ENCODE data around the gene PHACTR4.
A peak's percentile ranks its signal among the peaks of the same experiment; 100 is the strongest.
"Not testable (repeated sequence)": the region's sequence is repeated elsewhere in the genome, so short reads cannot be mapped to it uniquely, and the experiment has no call there.

PHACTR4 gene

DNA sequence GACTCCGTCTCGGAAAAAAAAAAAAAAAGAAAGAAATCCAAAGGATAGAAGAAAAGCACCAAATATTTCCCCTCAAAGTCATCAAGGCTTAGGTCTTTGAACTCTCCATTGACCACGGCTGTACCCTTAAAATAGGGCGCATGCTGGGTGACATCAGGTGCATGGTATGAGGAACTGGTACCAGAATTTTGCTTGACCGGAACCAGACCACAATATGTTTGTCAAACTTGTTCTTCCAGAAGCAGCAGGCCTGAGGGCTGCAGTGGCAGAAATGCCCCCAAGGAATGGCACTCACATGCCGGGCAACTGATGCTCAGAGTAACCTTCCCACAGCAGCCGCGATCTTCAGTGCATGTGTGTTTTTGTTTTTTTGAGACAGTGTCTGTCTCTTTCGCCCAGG, 157.3 kb downstream of the PHACTR4 start:
- H3K27ac ChIP-seq: no peak overlapping the region
- TF ChIP-seq, protein P1, sequence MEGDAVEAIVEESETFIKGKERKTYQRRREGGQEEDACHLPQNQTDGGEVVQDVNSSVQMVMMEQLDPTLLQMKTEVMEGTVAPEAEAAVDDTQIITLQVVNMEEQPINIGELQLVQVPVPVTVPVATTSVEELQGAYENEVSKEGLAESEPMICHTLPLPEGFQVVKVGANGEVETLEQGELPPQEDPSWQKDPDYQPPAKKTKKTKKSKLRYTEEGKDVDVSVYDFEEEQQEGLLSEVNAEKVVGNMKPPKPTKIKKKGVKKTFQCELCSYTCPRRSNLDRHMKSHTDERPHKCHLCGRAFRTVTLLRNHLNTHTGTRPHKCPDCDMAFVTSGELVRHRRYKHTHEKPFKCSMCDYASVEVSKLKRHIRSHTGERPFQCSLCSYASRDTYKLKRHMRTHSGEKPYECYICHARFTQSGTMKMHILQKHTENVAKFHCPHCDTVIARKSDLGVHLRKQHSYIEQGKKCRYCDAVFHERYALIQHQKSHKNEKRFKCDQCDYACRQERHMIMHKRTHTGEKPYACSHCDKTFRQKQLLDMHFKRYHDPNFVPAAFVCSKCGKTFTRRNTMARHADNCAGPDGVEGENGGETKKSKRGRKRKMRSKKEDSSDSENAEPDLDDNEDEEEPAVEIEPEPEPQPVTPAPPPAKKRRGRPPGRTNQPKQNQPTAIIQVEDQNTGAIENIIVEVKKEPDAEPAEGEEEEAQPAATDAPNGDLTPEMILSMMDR (conservative IDR thresholded peaks at IDR 0.05): no peak

DNA sequence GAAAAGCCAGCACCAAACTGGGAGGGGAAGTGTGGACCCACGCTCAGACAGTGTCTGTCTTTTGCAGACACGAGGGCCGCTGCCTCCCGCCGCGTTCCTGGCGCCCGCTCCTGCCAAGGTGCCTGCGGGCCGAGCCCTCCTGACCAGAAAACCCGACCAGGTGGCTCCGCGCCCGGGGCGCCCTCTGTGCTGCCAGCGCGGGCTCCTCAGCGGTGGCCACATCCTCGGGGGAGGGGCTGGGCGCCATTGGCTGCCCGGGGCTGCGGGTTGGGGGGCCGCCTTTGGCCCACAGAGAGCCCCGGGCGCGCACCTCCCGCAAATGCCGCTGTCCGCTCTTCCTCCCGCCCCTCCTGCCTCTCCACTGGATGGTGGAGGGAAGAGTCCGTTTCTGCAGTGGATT, 160.9 kb downstream of the PHACTR4 start:
- no peak overlapping the region for H3K27ac ChIP-seq
- TF ChIP-seq, protein P1 (conservative IDR thresholded peaks at IDR 0.05): no peak

DNA sequence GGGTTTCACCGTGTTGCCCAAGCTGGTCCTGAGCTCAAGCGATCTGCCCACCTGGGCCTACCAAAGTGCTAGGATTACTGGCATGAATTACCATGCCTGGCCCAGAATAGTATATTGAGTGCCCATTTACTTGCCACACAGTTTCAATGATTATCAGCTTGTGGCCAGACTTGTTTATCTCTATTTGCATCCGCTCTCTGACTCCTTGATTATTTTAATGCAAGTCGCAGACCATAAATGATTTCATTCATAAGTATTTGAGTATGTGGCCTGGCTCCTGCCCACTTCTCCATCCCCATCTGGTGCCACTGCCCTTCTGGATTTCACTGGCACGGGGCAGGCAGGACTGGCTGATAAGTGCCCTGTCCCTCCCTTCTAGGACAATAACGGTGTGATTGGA, 165.1 kb downstream of the PHACTR4 start:
- TF ChIP-seq, protein P1 (conservative IDR thresholded peaks at IDR 0.05): no peak
- no peak overlapping the region for H3K27ac ChIP-seq

DNA sequence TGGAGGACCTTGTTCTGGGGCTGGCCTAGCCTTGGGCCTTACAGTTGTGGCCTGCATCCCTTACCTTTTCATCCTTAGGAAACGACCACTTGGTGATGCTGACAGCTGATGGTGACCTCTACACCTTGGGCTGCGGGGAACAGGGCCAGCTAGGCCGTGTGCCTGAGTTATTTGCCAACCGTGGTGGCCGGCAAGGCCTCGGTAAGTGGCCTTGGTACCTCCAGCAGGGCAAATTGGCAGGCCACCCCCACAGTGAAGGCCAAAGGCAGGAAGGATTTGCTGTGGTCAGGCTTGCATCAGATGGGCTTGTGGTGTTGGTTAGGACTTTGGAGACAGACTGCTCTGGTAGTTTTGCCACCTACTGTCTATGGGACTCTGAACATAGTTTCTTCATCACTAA, 165.6 kb downstream of the PHACTR4 start:
- H3K27ac ChIP-seq: no peak overlapping the region
- TF ChIP-seq, protein P1 (conservative IDR thresholded peaks at IDR 0.05): no peak

DNA sequence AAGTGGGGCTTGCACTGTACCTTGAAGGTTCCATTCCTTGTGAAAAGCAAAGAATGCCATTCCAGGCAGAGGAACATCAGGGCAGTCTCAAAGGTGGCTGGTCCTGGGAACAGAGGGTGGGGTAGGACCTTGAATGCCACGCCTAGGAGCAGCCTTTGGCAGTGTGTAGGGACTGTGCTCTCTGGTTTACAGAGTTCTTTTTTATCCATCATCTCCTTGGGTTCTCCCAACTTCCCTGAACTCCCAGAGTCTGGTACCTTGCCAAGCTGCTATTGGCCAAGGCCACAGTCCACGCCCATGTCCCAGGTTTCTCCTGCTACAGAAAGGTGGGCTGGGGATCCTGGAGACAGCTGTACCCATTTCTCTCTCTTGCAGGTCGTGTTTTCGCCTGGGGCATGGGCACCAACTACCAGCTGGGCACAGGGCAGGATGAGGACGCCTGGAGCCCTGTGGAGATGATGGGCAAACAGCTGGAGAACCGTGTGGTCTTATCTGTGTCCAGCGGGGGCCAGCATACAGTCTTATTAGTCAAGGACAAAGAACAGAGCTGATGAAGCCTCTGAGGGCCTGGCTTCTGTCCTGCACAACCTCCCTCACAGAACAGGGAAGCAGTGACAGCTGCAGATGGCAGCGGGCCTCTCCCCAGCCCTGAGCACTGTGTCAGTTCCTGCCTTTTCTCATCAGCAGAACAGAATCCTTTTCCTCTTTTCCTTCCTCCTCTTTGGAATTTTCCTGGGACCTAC, 168.1 kb downstream of the PHACTR4 start:
- H3K27ac ChIP-seq: no peak overlapping the region
- TF ChIP-seq, protein P1 (conservative IDR thresholded peaks at IDR 0.05): no peak

DNA sequence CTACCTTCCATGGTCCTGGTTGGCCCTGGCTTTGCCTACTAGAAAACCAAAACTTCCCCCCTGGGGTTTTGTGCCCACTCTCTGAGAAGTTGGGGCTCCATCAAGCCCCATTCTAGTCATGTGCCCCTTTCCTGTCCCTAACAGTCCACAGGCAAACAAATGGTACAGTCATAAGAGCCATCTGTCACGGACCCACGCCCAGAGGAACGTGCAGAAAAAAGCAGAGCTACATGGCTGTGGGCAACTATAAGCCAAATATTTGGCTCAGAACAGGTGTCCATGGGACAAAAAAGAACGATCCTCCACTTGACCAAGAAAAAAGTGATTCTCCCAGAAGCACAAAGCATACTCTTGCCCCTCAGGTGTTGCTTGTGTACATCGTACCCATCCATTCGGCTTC, 168.7 kb downstream of the PHACTR4 start:
- TF ChIP-seq, protein P1 (conservative IDR thresholded peaks at IDR 0.05): no peak
- no peak overlapping the region for H3K27ac ChIP-seq

DNA sequence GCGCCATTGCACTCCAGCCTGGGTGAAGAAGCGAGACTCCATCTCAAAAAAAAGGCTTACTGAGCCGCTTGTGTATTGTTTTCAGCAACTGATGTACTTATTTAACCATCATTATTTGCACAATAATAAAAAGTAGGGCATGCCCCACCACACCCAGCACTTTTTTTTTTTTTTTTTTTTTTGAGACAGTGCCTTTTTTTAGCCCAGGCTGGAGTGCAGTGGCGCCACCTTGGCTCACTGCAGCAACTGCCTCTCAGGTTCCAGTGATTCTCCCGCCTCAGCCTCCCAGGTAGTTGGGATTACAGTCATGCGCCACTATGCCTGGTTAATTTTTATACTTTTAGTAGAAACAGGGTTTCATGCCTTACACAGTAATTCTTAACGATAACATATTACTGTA, 171.1 kb downstream of the PHACTR4 start:
- TF ChIP-seq, protein P1 (conservative IDR thresholded peaks at IDR 0.05): peak; percentile 54
- no peak overlapping the region for H3K27ac ChIP-seq

DNA sequence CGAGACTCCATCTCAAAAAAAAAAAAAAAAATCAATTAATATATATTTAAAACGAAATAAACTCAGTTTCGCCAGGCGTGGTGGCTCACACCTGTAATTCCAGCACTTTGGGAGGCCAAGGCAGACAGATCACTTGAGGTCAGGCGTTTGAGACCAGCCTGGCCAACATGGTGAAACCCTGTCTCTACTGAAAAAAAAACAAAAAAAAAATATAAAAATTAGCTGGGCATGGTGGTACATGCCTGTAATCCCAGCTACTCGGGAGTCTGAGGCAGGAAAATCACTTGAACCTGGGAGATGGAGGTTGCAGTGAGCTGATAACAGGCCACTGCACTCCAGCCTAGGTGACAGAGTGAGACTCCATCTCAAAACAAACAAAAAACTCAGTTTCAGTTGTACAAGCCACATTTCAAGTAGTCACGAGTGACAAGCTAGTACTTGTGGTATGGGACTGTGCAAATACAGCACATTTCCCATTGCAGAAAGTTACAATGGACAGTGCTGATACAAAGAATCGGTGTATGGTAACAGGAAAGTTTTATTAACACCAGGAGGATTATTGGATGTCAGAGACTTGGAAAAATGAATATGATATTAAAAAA, 172.0 kb downstream of the PHACTR4 start:
- H3K27ac ChIP-seq: not testable (repeated sequence)

Data from VCaP (cell line).